Superior temporal gyrus (tissue), 1 donor: Measurements from ENCODE around the gene PLD3.
A peak's percentile ranks its signal among the peaks of the same experiment; 100 is the strongest.
"Not testable (repeated sequence)": the region's sequence is repeated elsewhere in the genome, so short reads cannot be mapped to it uniquely, and the experiment has no call there.

ENCODE experiments used
- DNase-seq: peaks from one replicate; pipeline ENCODE4 v3.0.0-alpha.2; 2016; ENCODE audit errors: extremely low spot score

Gene PLD3

GRCh38 chr19:40365010-40365409 is 16.5 kb downstream of the PLD3 start:
- no peak for DNase-seq

GRCh38 chr19:40365613-40366401 is 17.3 kb downstream of the PLD3 start:
- DNase-seq, result peak; percentile 70

GRCh38 chr19:40366697-40367561 is 18.4 kb downstream of the PLD3 start:
- DNase-seq, result peak; percentile 41

- no peak for DNase-seq
Measured at GRCh38 chr19:40367577-40368434, 19.3 kb downstream of the PLD3 start.

GRCh38 chr19:40369797-40370196 is 21.3 kb downstream of the PLD3 start:
- no peak for DNase-seq

- not testable (repeated sequence) for DNase-seq
Measured at GRCh38 chr19:40370253-40370652, 21.8 kb downstream of the PLD3 start.

- no peak for DNase-seq
Measured at GRCh38 chr19:40370997-40371801, 22.7 kb downstream of the PLD3 start.

- no peak for DNase-seq
Measured at GRCh38 chr19:40371802-40372122, 23.3 kb downstream of the PLD3 start.

GRCh38 chr19:40374084-40374483 is 25.6 kb downstream of the PLD3 start:
- no peak for DNase-seq

GRCh38 chr19:40376286-40376862 is 27.9 kb downstream of the PLD3 start:
- no peak for DNase-seq

GRCh38 chr19:40377876-40378385 is 29.4 kb downstream of the PLD3 start:
- no peak for DNase-seq

- no peak for DNase-seq
Measured at GRCh38 chr19:40378509-40378908, 30.0 kb downstream of the PLD3 start.

GRCh38 chr19:40379446-40380198 is 31.1 kb downstream of the PLD3 start:
- DNase-seq, result no peak

GRCh38 chr19:40380199-40381037 is 31.9 kb downstream of the PLD3 start:
- no peak for DNase-seq

GRCh38 chr19:40381321-40381720 is 32.8 kb downstream of the PLD3 start:
- DNase-seq, result no peak

GRCh38 chr19:40383668-40384248 is 35.3 kb downstream of the PLD3 start:
- DNase-seq, result no peak

- no peak for DNase-seq
Measured at GRCh38 chr19:40387155-40387554, 38.7 kb downstream of the PLD3 start.

GRCh38 chr19:40388481-40388880 is 40.0 kb downstream of the PLD3 start:
- DNase-seq, result no peak
